ENCODE results near the gene C8A.

Gene C8A

GRCh38 chr1:56904663-56905397, 50.2 kb downstream of the C8A start:
- no peak for TF ChIP-seq POLR2AphosphoS5 (IDR thresholded peaks at IDR 0.05; ENCODE audit: low read depth, low read length)

- TF ChIP-seq FOXP2 (optimal IDR thresholded peaks at IDR 0.05; ENCODE audit: borderline replicate concordance, extremely low read depth, extremely low read length, insufficient read depth) = no peak
- TF ChIP-seq SIN3A (IDR thresholded peaks at IDR 0.05; ENCODE audit: borderline replicate concordance, insufficient read depth, low read length) = no peak
- TF ChIP-seq POLR2AphosphoS5 (IDR thresholded peaks at IDR 0.05; ENCODE audit: low read depth, low read length) = no peak
- no peak for TF ChIP-seq TAF1 (IDR thresholded peaks at IDR 0.05; ENCODE audit: borderline replicate concordance, insufficient read depth, low read length)
- TF ChIP-seq REST (IDR thresholded peaks at IDR 0.05; ENCODE audit: insufficient read depth in 1 of 2, low read depth in 2 of 2, low read length in 2 of 2) = no peak
Observed at GRCh38 chr1:56905667-56906066, 51.1 kb downstream of the C8A start.

- TF ChIP-seq POLR2AphosphoS5 (IDR thresholded peaks at IDR 0.05; ENCODE audit: low read depth, low read length) = no peak
- TF ChIP-seq REST (IDR thresholded peaks at IDR 0.05; ENCODE audit: insufficient read depth in 1 of 2, low read depth in 2 of 2, low read length in 2 of 2) = no peak
- no peak for TF ChIP-seq TAF1 (IDR thresholded peaks at IDR 0.05; ENCODE audit: borderline replicate concordance, insufficient read depth, low read length)
- no peak for TF ChIP-seq SIN3A (IDR thresholded peaks at IDR 0.05; ENCODE audit: borderline replicate concordance, insufficient read depth, low read length)
- no peak for TF ChIP-seq FOXP2 (optimal IDR thresholded peaks at IDR 0.05; ENCODE audit: borderline replicate concordance, extremely low read depth, extremely low read length, insufficient read depth)
Observed at GRCh38 chr1:56908619-56909221, 54.1 kb downstream of the C8A start.

GRCh38 chr1:56910441-56910985, 55.9 kb downstream of the C8A start:
- TF ChIP-seq POLR2AphosphoS5 (IDR thresholded peaks at IDR 0.05; ENCODE audit: low read depth, low read length) (no peak), FOXP2 (optimal IDR thresholded peaks at IDR 0.05; ENCODE audit: borderline replicate concordance, extremely low read depth, extremely low read length, insufficient read depth) (no peak), TAF1 (IDR thresholded peaks at IDR 0.05; ENCODE audit: borderline replicate concordance, insufficient read depth, low read length) (no peak), REST (IDR thresholded peaks at IDR 0.05; ENCODE audit: insufficient read depth in 1 of 2, low read depth in 2 of 2, low read length in 2 of 2) (no peak), SIN3A (IDR thresholded peaks at IDR 0.05; ENCODE audit: borderline replicate concordance, insufficient read depth, low read length) (no peak)

- no peak for TF ChIP-seq REST (IDR thresholded peaks at IDR 0.05; ENCODE audit: insufficient read depth in 1 of 2, low read depth in 2 of 2, low read length in 2 of 2)
- TF ChIP-seq SIN3A (IDR thresholded peaks at IDR 0.05; ENCODE audit: borderline replicate concordance, insufficient read depth, low read length) = no peak
- no peak for TF ChIP-seq FOXP2 (optimal IDR thresholded peaks at IDR 0.05; ENCODE audit: borderline replicate concordance, extremely low read depth, extremely low read length, insufficient read depth)
- TF ChIP-seq TAF1 (IDR thresholded peaks at IDR 0.05; ENCODE audit: borderline replicate concordance, insufficient read depth, low read length) = no peak
- TF ChIP-seq POLR2AphosphoS5 (IDR thresholded peaks at IDR 0.05; ENCODE audit: low read depth, low read length) = no peak
Observed at GRCh38 chr1:56911098-56911938, 56.7 kb downstream of the C8A start.

Data from PFSK-1 (cell line).